GM18499 (cell line): ENCODE measurements around the gene EGLN1.

Experiments used
- ATAC-seq: cut with Tn5 transposase; IDR thresholded peaks from one replicate; pipeline ENCODE4 v1.9.1; 2021; ENCODE audit warnings: moderate number of reproducible peaks; ENCODE audit not compliant: insufficient read depth, unreplicated experiment

The EGLN1 gene

DNA sequence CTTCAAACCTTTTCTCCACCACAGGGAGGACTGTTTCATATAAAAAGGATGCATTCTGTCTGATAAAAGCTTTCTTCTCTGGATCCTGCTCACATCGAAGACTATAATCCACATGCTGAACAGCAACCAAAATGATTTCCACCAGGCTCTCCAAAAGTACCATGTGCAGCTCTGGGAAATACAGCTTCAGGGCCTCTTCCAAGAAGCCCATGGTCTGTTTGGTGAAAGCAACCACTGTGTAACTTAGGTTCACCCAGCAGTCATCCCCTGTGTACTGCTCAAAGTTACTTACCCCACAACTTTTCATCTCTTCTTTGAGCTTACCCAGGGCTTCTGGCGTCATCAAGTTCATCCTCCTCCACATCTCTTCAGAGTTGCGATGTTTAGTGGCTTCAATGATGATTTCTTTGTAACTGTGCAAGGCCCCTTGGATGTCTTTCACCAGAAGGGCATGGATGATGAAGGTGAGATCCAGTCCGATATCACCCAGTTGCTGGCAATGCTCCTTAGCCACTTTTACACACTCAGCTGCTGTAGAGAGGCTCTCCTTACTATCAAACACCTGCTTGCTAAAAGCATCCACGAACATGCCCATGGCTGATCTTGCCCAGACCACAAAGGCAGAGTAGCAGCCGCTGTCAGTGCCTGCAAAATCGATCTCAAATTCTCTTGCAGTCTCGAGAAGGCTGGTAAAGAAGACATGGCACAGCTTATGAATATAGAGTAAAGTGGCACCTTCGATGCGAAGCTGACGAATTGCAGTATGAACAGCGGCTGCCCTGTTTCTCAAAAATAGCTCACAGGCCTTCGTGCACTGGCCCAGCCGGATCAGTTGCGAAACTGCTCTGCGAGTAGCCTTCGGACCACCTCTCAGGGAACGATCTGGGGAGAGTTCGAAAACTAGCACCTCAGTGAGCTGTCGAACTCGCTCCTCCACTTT, 86.2 kb downstream of the EGLN1 start:
- no peak for ATAC-seq

GRCh38 chr1:231334952-231335351, 87.1 kb downstream of the EGLN1 start:
- ATAC-seq, result no peak

DNA sequence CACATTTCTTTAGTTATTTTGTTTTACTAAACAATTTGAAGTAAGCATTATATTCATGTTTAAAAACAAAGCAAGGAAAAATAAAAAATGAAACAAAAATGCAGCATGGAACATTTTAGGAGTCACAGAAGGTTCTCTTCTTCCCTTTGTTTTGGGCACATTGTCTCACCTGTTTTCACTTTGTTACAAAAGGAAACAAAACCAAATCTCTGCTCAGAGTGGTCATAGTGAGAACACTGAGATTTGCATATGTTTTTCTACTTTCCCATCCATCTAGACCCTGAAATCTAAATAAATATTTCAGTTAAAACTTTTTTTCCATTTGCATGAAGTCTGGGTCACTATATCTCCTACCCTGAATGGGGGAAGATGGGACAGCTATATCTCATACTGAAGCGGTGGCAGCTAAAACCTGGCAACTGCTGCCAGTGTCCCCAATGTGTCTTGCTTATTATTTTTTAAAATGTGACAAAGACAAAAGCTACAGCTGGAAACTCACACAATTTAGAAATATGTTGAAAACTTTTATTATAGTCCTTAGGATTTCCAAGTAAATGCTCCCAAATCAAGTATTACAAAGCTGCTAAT, 87.9 kb downstream of the EGLN1 start:
- ATAC-seq, result no peak

DNA sequence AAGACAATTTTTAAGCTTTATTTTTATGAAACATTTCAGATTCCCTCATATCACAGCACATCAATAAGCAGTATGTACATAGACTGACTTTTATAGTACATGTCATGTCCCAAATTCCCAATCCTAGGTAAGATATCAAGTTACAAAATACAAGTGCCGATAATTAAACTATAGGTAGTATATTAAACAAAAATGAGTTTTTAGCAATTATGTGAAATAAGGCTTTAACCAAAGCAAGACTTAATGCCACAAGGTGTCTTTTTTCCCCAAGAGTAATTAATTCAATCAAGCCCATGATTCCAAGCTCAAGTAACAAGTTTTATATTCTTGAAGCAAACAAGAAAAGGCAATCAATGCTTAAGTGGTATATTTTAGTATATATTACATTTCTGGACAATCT, 89.3 kb downstream of the EGLN1 start:
- ATAC-seq, result no peak

GRCh38 chr1:231329483-231329882, 92.6 kb downstream of the EGLN1 start:
- ATAC-seq, result no peak

DNA sequence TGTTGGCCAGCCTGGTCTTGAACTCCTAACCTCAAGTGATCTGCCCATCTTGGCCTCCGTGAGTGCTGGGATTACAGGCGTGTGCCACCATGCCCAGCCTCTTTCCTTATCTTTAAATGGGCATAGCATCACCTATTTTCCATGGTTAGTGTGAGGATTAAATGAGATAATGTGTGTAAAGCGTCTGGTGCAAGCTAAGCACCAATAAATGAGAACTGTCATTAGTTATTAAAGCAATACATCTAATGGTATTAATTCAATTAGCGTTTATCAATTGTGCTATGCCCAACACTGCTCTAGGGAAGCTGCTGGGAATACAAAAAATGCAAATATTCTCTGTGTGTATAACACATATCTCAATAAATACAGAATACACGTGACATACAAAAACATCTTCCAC, 94.5 kb downstream of the EGLN1 start:
- ATAC-seq, result no peak

DNA sequence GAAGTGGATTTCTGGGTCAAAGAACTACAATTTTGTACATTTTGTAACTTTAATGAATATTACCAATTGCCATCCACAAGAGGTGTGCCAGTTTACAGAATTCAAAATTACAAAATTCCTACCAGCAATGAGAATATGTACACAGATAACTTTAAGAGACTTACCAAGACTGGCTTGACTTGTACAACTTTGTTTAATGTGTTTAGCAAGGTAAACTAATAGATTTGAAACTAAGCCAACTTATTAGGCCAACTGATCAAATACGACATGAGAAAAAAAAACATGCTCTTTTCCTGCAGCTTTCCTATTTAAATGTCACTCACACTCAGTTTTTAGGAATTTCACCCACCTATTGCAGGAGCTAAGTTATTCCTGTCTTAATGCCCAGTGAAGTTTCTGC, 95.8 kb downstream of the EGLN1 start:
- ATAC-seq, result no peak

DNA sequence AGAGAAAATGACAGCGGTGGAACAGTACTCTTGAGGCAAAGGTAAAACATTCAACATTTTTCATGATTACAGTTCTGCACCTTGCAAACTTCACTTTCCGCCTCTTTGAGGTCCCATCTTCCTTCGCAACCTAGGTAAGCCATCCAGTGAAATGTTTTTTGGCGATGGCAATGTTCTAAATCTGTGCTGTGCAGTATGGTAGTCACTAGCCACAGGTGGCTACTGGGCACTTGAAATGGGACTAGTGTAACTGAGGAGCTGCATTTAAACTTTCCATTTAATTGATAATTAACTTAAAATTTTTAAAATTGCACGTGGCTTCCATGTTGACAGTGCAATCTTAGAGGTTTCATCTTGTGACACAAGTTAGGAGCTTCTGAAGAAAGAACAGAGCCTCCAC, 97.4 kb downstream of the EGLN1 start:
- ATAC-seq, result no peak

GRCh38 chr1:231322880-231323530, 99.1 kb downstream of the EGLN1 start:
- ATAC-seq, result no peak

GRCh38 chr1:231319080-231319479, 103.0 kb downstream of the EGLN1 start:
- no peak for ATAC-seq

DNA sequence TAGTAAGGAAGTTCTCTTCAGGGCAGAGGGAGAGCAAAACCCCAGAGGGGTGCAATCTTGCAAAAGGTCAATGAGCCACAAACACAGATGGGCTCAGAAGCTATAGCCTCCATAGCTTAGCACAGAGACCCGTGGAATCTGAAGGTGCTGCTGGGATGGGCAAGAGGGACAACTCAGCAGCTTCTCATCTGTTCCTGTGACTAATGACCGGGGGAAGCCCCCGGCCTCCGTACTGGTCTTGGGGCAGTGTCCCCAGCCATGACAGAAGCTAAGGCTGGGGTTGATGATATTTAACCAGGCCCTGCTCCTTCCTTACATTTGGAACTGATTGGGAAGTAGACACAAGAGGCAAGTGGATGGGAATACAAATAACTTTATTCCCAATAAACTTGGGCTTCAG, 103.5 kb downstream of the EGLN1 start:
- ATAC-seq, result no peak

- ATAC-seq, result no peak
Observed at GRCh38 chr1:231318015-231318355, 104.1 kb downstream of the EGLN1 start.

GRCh38 chr1:231317306-231318014, 104.6 kb downstream of the EGLN1 start:
- no peak for ATAC-seq

GRCh38 chr1:231315887-231316286, 106.2 kb downstream of the EGLN1 start:
- no peak for ATAC-seq
